ENCODE results near the gene GPATCH2L.

The GPATCH2L gene

DNA sequence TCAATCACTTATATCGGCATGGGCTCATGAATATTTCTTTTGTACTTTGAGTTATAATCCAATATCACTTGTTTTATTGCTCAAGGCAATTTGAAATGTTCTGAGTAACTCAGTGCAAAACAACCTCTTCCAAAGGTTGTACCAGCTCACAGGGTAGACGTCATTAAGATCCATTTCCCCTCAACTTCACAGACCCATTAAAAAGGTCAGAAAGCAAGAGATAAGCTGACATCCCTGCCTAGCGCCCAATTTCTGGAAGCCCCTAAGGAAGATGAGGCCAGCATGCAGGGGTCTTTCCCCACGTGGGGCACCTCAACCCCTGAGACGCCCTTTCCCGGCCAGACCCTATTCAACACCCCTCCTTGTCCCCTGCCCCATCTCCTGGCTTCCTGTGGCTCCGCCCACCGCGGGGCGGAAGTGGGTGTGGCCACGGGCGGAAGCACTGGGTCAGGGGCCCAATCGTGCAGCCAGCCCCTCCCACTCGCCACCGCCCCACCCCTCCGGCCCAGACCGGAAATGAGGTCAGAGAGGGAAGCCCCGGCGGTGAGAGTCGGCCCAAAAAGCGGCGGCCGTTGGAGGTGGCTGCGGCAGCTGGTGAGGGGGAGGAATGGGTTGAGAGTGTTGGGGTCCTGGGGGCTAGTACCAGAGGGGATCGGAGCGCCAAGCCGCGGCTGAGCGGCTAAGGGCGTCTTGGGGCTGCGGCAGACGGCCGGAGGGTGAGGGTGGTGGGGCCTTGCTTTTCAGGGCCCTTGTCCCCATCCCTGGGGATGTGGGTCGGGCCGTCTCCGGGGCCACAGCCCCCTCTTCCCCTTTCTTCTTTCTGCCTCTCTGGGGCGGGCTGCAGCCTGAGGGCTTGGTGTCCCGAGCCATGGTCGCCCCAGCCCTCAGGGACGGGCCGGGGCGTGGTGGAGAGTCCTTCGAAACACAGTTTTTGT, at the start of gene GPATCH2L:
Gene GPATCH2L (plus strand): TSS at position 525 of the 935 bp plus-strand sequence. CDS start 2,442 bp downstream, outside the sequence.
- peak; percentile 99 for DNase-seq

DNA sequence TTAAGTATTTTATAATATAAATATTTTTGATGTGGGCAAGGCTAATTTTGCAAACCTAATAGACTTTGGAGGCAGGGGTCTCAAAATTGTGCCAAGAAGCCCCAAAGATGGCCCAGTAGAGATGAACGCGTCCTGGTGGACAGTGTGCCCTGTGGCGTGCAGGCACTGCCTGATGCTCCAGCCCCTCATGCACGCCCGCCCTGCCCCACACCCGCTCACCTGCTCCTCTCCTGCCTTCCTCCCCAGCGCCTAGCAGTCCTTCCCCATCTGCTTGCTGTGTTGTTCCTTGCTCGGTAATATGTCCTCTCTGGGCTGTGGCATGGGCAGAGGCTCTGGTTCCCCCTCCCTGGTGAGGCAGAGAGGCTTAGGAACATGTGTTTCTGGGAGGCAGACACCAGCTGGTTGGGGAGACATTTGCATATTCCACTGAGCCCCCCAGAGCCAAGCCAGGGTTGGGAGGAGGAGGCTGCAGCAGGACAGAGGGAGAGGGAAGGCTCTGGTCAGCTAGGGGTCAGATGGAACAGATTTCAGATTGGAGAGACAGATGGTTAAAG, 46.8 kb upstream of the GPATCH2L start:
- no peak for DNase-seq

DNA sequence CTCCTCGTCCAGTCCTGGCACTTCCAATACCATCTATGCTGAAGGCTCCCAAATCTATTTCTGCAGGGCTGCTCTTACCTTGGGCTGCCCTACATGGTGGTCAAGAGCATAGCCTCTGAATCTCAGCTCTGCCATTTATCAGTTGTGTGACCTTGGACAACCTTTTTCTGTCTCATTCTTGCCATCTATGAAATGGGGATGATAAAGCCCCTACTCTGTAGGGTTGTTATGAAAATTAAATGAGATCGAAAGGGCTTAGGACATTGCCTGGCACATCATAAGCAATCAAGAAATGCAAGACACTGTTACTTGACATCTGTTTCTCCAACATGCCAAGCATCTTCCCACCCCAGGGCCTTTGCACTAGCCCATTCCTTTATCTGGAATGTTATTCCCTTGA, 45.5 kb upstream of the GPATCH2L start:
- no peak for DNase-seq

DNA sequence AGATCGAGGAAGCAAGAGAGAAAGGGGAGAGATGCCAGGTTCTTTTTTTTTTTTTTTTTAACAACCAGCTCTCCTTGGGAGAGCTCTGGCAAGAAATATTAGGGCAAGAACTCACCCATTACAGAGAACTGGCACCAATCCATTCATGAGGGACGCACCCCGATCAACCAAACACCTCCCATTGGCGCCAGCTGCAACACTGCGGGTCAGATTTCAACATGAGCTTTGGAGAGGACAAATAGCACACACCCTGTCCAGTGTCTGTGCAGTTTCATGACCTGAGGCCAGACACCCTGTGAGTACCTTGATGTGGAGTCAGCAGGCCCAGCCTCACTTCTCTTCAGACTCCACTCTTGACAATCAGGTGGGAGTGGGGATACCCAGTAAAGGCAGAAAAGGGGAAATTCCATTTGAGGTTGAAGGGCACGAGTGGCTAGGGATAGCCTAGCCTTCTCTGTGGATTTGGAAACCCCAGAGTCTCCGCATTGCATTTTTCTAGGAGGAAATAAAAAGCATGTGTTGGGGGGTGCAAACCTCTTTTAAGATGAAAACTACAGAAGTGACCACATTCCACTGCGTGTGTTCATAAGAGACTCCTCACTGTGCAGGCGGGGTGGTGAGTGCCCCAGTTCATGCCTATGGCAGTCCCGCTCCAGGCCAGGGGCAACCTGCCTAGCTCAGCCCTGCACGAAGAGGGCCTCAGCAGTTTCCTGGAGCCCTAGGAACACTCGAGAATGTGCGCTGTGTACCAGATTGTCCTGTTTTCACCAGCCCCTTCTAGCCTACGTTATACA, 42.4 kb upstream of the GPATCH2L start:
- no peak for DNase-seq

DNA sequence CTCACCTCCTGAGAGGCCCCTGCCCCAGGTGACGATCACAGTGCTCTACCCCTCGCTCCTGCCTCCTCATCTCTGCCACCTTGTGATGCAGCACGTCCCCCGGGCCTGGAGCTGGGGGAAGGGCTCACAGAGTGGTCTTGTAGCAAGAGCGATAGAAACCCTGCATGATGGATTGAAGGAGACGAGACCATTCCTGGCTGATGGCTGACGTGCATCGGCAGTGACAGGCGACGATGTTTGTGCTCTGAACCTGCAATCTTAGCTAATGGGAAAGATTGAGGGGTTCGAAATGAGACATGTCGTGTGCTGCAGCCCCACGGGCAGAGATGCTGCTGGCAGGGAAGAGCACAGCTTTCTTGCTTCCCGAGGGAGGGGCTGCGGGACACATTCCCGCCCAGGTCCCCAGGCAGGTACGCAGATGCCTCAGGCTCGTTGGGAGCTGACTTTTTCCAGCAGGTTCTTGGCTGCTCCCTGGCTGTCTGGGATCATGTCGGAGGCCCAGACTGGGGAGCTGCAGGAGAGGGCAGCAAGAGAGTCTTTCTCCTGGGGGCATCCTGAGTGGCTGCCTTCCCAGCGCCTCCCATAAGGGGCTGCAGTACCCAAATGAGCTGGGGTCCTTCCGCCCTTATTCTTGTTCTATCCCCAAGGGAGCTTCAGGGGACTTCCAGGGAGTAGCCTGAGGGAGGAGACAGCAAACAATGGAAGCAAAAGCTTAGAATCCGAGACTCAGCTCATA, 38.7 kb upstream of the GPATCH2L start:
- DNase-seq = no peak

DNA sequence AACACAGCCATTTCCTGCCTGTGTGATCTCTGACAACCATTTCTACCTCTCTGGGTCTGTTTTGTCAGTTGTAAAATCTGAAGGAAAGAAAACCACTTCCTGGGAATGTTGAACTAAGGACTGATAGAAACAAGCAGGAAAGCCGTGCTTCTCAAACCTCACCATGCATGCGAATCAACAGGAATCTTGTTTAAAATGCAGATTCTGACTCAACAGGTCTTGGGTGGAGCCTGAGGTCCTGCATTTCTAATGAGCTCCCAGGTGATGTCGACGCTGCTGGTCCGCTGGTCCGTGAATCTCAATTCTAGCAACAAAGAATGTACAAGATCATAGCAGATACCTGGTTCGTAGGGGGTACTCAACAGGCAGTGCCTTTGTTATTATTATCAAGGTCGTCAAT, 38.0 kb upstream of the GPATCH2L start:
- no peak for DNase-seq

DNA sequence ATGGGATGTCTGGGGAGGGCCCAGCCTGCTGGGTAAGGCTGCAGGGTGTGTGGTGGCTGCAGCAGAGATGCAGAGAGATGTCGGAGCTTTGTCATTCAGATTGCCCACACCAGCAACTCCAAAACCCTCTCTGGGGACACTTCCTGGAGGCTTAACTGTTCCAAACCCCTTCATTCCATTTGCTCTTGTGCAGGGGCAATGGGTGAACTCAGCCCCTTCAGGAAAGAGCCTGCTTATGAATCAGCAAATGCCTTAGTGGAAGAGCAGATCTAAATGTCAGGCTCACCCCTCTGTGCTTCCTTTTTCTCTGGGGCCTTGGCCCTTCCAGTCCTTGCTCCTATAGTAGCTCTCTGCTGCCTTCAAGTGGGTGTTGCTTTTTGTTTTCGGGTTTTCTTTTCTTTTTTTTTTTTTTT, 36.7 kb upstream of the GPATCH2L start:
- no peak for DNase-seq

DNA sequence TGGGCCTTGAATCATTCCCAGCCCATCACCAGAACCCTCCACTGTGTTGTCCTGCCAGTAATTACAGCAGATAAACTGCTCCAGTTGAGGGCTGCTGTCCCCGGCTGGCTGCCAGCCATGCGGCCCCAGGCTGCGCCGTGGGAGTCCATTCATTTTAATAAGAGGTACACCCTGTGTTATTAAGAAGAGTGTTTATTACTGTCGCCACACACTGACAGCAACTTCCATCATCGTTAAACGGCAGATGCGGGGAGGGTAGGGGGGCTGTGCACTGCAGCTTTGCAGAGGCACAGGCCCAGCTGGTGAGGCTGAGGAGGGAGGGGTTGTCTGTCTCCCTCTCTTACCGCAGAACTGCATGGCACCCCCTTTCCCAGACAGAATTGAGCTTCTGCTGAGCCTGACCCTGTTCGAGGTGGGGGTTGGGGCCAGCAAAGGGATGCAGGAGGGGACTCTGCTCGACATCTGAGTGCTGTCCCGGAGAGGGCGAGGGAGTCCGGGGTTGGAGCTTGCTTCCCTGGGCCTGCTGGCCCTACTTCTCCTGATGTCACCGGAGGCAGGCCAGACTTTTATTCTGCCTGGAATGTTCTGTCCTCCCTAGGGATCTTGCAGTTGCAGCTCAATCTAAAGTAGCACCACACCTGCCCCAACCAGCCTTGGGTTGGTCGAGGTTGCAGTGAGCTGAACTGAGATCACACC, 33.8 kb upstream of the GPATCH2L start:
- no peak for DNase-seq

DNA sequence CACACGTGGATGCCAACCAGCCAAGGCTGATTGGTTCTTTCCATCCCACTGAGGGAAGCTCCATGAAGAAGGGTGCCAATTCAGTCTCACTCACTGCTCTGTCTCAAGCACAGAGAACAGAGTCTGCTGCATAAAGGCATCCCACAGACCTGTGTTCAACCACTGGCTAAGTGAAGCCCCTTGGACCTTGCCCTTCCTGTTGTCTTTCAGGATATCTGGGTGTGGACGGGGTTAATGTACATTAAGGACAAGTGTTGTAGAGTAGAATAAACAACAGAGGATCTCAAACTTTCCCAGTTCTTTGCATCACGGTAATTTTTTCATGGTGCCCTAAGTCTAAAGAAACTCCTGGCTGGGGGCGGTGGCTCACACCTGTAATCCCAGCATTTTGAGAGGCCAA, 33.1 kb upstream of the GPATCH2L start:
- no peak for DNase-seq

DNA sequence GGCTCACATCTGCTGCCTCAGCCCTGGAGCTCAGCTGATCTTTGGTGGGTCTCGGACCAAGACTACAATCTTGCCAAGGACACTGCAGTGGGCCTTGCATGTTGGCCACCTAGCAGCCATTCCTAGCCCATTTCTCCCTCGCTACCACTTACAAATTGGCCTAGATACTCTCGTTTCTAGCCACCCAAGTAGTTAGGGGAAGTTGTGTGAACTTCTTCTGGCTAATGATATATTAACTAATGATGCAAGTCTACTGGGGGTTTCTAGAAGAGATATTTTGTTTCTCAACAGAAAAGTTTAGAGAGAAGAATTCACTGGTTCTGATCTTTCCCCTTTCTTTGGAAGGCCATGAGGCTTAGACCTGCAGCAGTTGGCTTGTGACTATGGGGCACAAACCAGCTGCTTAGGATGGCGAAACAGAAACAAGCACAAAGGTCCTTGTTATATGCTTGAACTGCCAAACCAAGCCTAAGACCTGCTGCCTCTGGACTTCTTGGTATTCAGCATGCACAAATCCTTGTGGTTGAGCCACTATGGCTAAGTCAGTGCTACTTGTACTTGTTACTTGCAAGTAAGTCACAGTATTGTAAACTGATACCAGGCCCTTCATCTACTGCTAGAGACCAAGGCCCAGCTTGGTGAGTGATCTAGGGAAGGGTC, 30.5 kb upstream of the GPATCH2L start:
- DNase-seq = no peak

DNA sequence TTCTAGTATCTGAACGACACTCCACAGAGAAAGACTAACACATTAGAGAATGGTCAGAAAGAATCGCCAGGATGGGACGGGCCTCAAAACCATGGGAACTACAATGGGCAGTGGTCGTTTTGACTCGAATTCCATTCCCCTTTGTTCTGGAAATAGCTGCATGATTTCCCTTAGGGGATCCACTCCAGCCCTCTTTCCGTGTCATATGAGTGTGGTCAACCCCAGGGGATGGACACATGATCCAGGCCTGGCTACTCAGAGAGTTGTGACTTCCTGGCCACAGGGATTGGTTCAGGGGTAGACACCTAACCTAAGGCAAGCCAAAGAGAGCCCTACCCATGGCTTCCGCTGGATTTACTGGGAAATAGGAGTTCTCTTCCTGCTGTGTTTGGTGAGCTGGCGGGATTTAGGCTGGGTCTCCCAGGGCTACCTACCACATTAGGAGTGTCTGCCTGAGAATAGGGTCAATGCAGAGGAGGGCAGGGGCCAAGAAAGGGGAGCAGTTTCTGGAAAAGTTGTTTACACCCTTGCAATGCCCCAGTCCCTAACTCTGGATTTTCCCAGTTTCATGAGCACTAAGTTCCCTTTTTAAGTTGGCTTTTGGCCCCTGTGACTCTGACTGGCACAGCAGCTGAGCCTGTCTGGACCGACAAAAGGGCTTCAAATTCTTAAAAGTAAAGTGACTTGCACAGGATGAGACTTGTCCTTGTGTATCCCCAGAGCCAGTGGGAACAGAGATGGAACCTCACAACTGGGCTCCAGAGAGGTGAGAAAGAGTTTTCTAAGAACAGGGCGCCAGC, 28.1 kb upstream of the GPATCH2L start:
- DNase-seq = no peak

DNA sequence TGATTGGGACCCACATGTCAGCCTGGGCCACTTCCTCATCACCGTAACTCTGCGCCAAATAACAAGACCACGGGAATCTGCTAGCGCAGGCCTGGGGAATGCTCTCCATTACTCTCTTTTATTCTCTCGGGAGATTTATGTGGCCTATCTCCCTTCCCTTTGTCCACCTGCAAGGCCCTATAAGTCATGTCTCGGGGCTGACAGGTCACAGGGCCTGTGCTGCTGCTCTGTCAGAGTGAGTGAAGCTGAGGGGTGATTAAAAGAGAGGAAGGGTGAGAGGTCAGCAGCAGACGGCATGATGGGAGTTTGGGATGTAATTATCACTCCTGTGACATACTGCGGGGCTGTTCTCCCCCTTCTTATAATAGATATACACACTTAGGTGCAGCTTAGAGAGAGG, 26.2 kb upstream of the GPATCH2L start:
- no peak for DNase-seq

DNA sequence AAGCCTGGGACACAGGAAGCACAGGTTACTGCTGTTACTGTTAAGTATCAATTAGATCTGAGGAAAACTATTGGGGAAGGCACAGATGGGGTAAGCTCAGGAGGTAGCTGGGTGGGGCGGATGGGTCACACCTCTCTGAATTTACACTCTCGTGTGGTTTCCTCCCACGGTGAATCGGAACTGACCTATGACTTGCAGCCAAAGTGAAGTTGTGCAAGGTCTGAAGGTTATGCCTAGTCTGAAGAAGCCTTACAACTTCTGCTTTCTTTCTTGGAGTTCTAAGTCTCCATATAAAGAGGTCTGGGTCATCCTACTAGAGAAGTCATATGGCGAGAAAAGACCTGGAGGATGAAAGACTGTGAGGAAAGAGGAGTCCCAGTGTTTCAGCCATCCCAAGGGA, 25.6 kb upstream of the GPATCH2L start:
- DNase-seq = no peak

DNA sequence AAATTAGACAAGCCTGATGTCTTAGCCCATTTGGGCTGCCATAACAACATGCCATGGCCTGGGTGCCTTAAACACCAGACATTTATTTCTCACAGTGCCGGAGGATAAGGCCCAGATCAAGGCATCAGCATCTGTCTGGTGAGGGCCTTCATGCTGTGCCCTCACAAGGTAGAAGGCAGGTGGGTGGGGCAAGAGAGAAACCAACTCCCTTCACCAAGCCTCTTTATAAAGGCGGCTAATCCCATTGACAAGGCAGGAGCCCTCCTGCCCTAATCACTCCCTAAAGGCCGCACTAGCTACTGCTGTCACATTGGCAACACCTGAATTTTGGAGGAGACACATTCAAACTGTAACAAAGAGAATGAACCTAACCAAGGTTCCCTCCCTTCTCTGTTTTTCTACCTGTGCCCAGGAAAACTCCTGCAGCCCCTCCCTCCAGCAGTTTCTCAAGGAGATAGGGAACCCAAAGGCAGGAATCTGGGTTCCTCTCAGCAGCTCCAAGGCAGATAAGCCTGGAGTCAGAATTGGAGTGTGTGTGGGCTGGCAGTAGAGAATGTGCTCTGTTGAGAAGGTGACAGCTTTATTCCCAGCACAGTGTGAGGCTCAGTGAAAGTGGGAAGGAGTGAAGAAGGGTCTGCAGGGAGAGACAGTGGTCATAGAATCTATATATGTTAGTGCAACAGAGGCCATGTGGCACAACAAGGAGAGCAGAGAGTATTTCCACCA, 21.7 kb upstream of the GPATCH2L start:
- DNase-seq = no peak

DNA sequence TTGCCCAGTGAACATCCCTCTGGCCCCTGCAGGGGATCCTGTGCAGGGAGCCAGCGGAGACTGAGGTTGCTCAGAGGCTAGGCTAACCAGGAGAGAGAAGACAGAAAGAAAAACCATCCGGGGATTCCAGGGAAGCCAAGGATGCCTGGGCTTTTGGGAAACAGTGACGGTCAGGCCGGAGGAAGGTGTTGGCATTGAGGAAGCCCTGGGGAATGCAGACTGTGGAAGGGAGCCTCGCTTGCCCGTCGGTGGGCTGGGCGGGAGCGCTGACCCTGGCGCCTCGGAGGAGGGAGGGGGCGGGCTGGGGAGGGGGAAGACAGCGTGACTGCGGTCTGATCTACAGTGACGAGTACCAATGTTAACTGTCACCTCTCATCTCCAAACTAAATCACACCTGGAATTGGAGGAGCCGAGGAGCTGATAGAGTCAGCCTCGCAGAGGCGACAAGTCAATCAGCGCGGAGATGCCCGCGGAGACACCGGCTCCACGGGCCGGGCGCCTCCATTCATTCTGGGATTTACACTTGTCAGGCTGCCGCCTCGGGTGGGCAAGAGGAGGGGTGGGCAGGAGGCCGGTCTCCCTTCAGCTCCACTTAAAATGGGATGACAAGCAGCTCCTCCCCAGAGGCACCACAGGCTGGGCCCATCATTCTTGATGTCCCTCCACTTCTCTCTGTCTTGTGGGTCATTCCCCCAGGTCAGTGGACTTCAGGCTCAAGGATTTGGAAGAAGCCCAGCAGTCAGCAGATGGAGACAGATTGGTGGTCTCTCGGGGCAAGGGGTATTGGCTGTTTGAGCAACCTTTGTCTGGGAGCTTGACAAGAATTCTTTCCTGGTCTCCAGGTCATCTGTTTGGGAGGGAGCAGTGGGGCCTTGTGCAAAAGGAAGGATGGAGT, 20.4 kb upstream of the GPATCH2L start:
- no peak for DNase-seq

DNA sequence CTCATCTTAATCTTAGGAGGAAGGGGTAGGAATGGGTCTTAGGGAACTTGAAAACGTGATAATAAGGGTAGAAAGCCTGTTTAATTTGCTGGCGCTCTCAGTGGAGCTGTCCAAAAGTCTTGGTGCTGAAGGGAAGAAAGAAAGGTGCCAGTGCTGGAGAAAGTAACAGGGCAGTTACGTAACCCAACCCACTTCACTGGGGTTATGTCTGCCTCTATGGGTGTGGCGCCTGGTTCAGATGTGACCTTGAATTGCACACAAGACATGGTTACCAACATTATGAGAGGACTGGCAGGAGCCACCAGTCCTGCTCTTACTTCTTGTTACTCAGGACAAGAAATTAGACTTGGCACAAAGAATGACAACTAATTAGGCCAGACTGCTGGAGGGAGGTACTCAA, 18.6 kb upstream of the GPATCH2L start:
- no peak for DNase-seq

DNA sequence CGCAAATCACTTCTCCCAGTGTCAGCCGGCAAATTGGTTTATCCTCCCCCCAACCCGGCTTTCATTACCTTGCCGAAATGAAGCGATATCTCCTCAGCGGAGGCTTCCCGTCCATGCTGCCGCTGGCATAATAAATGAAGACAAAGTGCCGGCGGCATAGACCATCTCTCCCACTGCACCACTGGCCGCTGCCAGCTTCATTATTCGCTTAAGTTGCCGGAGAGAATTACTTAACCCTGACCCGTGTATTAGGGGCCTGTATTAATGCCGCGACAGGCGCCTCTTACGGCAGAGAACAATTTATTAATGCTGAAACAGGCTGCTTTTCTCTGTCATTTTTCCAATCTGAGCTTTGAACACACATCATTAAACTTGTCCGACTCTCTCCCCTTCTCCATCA, 17.5 kb upstream of the GPATCH2L start:
- no peak for DNase-seq

DNA sequence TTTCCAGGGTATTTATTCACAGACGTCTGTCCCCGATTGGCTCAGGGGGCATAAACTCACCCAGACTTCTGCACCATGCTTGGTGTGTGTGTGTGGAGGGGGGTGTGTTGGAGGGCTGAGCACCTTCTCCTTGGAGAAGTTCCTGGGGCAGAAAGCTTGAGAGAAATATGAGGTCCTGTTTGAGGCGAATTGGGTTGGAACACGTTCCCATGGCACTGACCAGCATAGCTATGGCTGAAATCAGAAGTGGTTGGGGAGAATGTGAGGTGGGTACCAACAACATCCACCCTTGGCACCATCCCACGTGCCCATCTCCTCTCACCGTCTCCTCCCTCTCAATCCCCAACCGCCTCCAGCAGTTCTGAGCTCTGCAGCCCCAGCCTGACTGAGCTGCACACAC, 16.0 kb upstream of the GPATCH2L start:
- no peak for DNase-seq

DNA sequence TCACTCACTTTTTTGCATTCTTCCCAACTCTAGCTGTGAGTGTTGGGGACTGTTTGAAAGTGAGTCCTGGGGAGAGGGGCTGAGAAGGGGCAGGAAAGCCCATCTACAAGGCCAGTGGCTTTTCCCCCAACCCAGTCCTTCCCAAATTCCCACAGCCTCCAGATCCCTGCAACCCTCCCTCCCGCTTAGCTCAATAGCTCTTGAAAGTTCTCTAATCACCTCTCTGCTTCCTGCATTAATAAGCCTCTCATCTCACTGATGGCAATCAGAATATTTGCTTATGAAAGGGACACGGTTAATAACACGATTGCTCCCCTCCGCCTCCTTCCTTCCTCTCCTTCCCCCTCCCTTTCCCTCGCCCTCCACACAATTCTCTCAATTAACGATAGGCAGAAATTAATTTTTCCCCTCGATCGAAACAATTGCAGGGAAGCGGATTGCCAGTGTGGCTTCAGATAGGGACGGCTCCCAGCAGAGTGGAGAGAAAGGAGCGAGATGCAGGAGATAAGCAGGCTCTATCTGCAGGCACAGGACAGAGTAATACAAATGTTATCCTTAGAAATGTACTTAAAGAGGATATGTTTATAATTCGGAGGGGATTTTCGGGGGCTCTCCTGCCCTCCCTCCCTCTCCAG, 15.1 kb upstream of the GPATCH2L start:
- DNase-seq = no peak
